HG02973 (cell line): ENCODE data around the gene HHAT.

Experiments used
- ATAC-seq: cut with Tn5 transposase; IDR thresholded peaks from one replicate; pipeline ENCODE4 v1.9.1; 2021; ENCODE audit warnings: moderate library complexity; ENCODE audit not compliant: unreplicated experiment

HHAT gene

GRCh38 chr1:210698661-210699060 lies 370.0 kb downstream of the HHAT start:
- ATAC-seq, result no peak

- ATAC-seq, result no peak
These were observed 371.4 kb downstream of the HHAT start for GRCh38 chr1:210700083-210700482.

GRCh38 chr1:210700511-210700910 lies 371.8 kb downstream of the HHAT start:
- no peak for ATAC-seq

- ATAC-seq, result no peak
These were observed 373.8 kb downstream of the HHAT start for GRCh38 chr1:210702506-210702905.

GRCh38 chr1:210703593-210703992 lies 374.9 kb downstream of the HHAT start:
- no peak for ATAC-seq

- no peak for ATAC-seq
These were observed 376.4 kb downstream of the HHAT start for GRCh38 chr1:210705086-210705485.

- ATAC-seq, result no peak
These were observed 377.5 kb downstream of the HHAT start for GRCh38 chr1:210706246-210706645.

GRCh38 chr1:210707300-210708240 lies 378.9 kb downstream of the HHAT start:
- ATAC-seq, result no peak

GRCh38 chr1:210709701-210710100 lies 381.0 kb downstream of the HHAT start:
- ATAC-seq, result no peak

GRCh38 chr1:210711825-210712612 lies 383.3 kb downstream of the HHAT start:
- no peak for ATAC-seq

- ATAC-seq, result no peak
These were observed 386.4 kb downstream of the HHAT start for GRCh38 chr1:210715072-210715471.

- ATAC-seq, result no peak
These were observed 393.8 kb downstream of the HHAT start for GRCh38 chr1:210722410-210723081.

- ATAC-seq, result no peak
These were observed 394.9 kb downstream of the HHAT start for GRCh38 chr1:210723646-210724045.

GRCh38 chr1:210724768-210725167 lies 396.1 kb downstream of the HHAT start:
- no peak for ATAC-seq
